ENCODE measurements around the gene MGAT5.

MGAT5 gene

GRCh38 chr2:134426721-134427120 is 172.8 kb downstream of the MGAT5 start:
- Histone ChIP-seq H3K18ac (ENCODE audit: low read depth in 1 of 2, low read length in 2 of 2) (no peak overlapping the region), H2AK5ac (ENCODE audit: low read length, severe bottlenecking) (no peak overlapping the region), H3K36me3 (ENCODE audit: control insufficient read depth in 1 of 2, insufficient read depth in 2 of 2, low read depth in 1 of 2, low read length in 2 of 2) (peaks cover 14 to 16% of the 10 kb centered on the region in 2 experiments), H3K23ac (ENCODE audit: low read length in 2 of 2) (no peak overlapping the region), H3K27me3 (ENCODE audit: control insufficient read depth in 1 of 2, insufficient read depth in 1 of 2, low read length in 2 of 2) (no peaks in the 10 kb centered on the region), H3K9ac (ENCODE audit: low read length) (no peak overlapping the region), H3K14ac (ENCODE audit: low read length in 2 of 2) (no peak overlapping the region), H3K79me1 (replicated peaks; ENCODE audit: low read length, poor library complexity, severe bottlenecking) (peaks cover 3% of the 10 kb centered on the region), H2BK120ac (ENCODE audit: low read depth, low read length) (no peak overlapping the region), H2BK12ac (ENCODE audit: low read length in 2 of 2) (no peak overlapping the region), H3K4me1 (ENCODE audit: control insufficient read depth, insufficient read depth, low read depth, low read length) (peaks cover 9% of the 10 kb centered on the region), H2BK15ac (ENCODE audit: low read depth, poor library complexity, severe bottlenecking) (no peak overlapping the region), H3K9me3 (ENCODE audit: control insufficient read depth, low read length) (no peaks in the 10 kb centered on the region), H4K8ac (ENCODE audit: low read length) (no peak overlapping the region), H3K4me3 (ENCODE audit: insufficient read depth in 1 of 2, low read depth in 1 of 2, low read length in 2 of 2) (no peak overlapping the region), H3K4me2 (ENCODE audit: low read length, poor library complexity, severe bottlenecking) (no peak overlapping the region), H4K91ac (ENCODE audit: low read length) (no peak overlapping the region), H3K27ac (ENCODE audit: low read length, poor library complexity, severe bottlenecking) (no peak overlapping the region), H2AFZ (ENCODE audit: low read depth, low read length) (no peak overlapping the region), H3K4ac (ENCODE audit: low read depth in 1 of 2, low read length in 2 of 2) (no peak overlapping the region), H2BK5ac (ENCODE audit: low read depth, low read length, poor library complexity, severe bottlenecking) (no peak overlapping the region)
- DNase-seq, result no peak
- 96% methylated on average over 3 of the region's 3 CpGs for WGBS

DNA sequence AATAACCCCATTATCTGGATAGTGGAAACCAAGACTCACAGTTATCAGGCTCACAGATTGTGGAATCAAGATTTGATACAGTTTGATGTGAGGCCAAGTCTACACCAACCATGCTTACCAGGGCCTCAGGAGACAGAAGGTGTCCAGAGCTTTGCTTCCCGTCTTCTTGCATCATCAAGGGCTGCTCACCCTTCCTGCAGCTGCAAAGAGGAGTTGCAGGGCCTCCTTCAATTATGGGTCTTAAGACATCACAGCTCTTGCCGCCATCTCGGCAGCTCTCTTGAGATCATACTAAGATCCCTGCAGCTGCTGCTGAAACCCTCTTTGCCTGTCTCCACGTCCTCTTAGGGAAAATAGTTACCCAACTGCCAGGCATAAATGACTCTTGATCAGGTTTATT is 176.0 kb downstream of the MGAT5 start:
- Histone ChIP-seq H3K27ac (ENCODE audit: low read length, poor library complexity, severe bottlenecking) (no peak overlapping the region), H3K4me2 (ENCODE audit: low read length, poor library complexity, severe bottlenecking) (no peak overlapping the region), H3K4me1 (ENCODE audit: control insufficient read depth, insufficient read depth, low read depth, low read length) (peaks cover 13% of the 10 kb centered on the region), H3K23ac (ENCODE audit: low read length in 2 of 2) (no peak overlapping the region), H2AK5ac (ENCODE audit: low read length, severe bottlenecking) (no peak overlapping the region), H2BK5ac (ENCODE audit: low read depth, low read length, poor library complexity, severe bottlenecking) (no peak overlapping the region), H3K9me3 (ENCODE audit: control insufficient read depth, low read length) (no peaks in the 10 kb centered on the region), H4K8ac (ENCODE audit: low read length) (no peak overlapping the region), H3K4me3 (ENCODE audit: insufficient read depth in 1 of 2, low read depth in 1 of 2, low read length in 2 of 2) (no peak overlapping the region), H3K27me3 (ENCODE audit: control insufficient read depth in 1 of 2, insufficient read depth in 1 of 2, low read length in 2 of 2) (no peaks in the 10 kb centered on the region), H3K4ac (ENCODE audit: low read depth in 1 of 2, low read length in 2 of 2) (no peak overlapping the region), H2BK120ac (ENCODE audit: low read depth, low read length) (no peak overlapping the region), H3K79me1 (replicated peaks; ENCODE audit: low read length, poor library complexity, severe bottlenecking) (peaks cover 3% of the 10 kb centered on the region), H3K9ac (ENCODE audit: low read length) (no peak overlapping the region), H3K36me3 (ENCODE audit: control insufficient read depth in 1 of 2, insufficient read depth in 2 of 2, low read depth in 1 of 2, low read length in 2 of 2) (peaks cover 6 to 10% of the 10 kb centered on the region in 2 experiments), H3K18ac (ENCODE audit: low read depth in 1 of 2, low read length in 2 of 2) (no peak overlapping the region), H3K14ac (ENCODE audit: low read length in 2 of 2) (no peak overlapping the region), H4K91ac (ENCODE audit: low read length) (no peak overlapping the region), H2BK12ac (ENCODE audit: low read length in 2 of 2) (no peak overlapping the region), H2BK15ac (ENCODE audit: low read depth, poor library complexity, severe bottlenecking) (no peak overlapping the region), H2AFZ (ENCODE audit: low read depth, low read length) (no peak overlapping the region)
- WGBS, result 87% methylated on average over 4 of the region's 4 CpGs
- DNase-seq, result no peak

GRCh38 chr2:134431838-134432434 is 178.1 kb downstream of the MGAT5 start:
- peak overlapping the region in 1 of 2 experiments; percentile 70 for H2BK12ac ChIP-seq (ENCODE audit: low read length in 2 of 2)
- H4K8ac ChIP-seq (ENCODE audit: low read length), result peak overlapping the region; percentile 27
- no peak overlapping the region for H2AK5ac ChIP-seq (ENCODE audit: low read length, severe bottlenecking)
- H4K91ac ChIP-seq (ENCODE audit: low read length), result no peak overlapping the region
- peak; percentile 70 for DNase-seq
- H2BK15ac ChIP-seq (ENCODE audit: low read depth, poor library complexity, severe bottlenecking), result no peak overlapping the region
- 55% methylated on average over 2 of the region's 2 CpGs for WGBS
- H2BK5ac ChIP-seq (ENCODE audit: low read depth, low read length, poor library complexity, severe bottlenecking), result no peak overlapping the region
- H2BK120ac ChIP-seq (ENCODE audit: low read depth, low read length), result no peak overlapping the region
- no peaks in the 10 kb centered on the region for H3K9me3 ChIP-seq (ENCODE audit: control insufficient read depth, low read length)
- H3K9ac ChIP-seq (ENCODE audit: low read length), result no peak overlapping the region
- peaks cover 15% of the 10 kb centered on the region for H3K4me1 ChIP-seq (ENCODE audit: control insufficient read depth, insufficient read depth, low read depth, low read length)
- H3K27me3 ChIP-seq (ENCODE audit: control insufficient read depth in 1 of 2, insufficient read depth in 1 of 2, low read length in 2 of 2), result no peaks in the 10 kb centered on the region
- peak overlapping the region; percentile 11 to 46 for H3K4ac ChIP-seq (ENCODE audit: low read depth in 1 of 2, low read length in 2 of 2)
- peak overlapping the region; percentile 73 to 90 for H3K18ac ChIP-seq (ENCODE audit: low read depth in 1 of 2, low read length in 2 of 2)
- peaks cover 3% of the 10 kb centered on the region for H3K79me1 ChIP-seq (replicated peaks; ENCODE audit: low read length, poor library complexity, severe bottlenecking)
- H3K4me2 ChIP-seq (ENCODE audit: low read length, poor library complexity, severe bottlenecking), result no peak overlapping the region
- H3K27ac ChIP-seq (ENCODE audit: low read length, poor library complexity, severe bottlenecking), result peak overlapping the region; percentile 79
- H3K36me3 ChIP-seq (ENCODE audit: control insufficient read depth in 1 of 2, insufficient read depth in 2 of 2, low read depth in 1 of 2, low read length in 2 of 2), result peaks cover 6 to 19% of the 10 kb centered on the region in 2 experiments
- no peak overlapping the region for H3K23ac ChIP-seq (ENCODE audit: low read length in 2 of 2)
- H2AFZ ChIP-seq (ENCODE audit: low read depth, low read length), result no peak overlapping the region
- H3K4me3 ChIP-seq (ENCODE audit: insufficient read depth in 1 of 2, low read depth in 1 of 2, low read length in 2 of 2), result no peak overlapping the region
- peak overlapping the region in 1 of 2 experiments; percentile 66 for H3K14ac ChIP-seq (ENCODE audit: low read length in 2 of 2)

- Histone ChIP-seq H3K36me3 (ENCODE audit: control insufficient read depth in 1 of 2, insufficient read depth in 2 of 2, low read depth in 1 of 2, low read length in 2 of 2) (peaks cover 6 to 19% of the 10 kb centered on the region in 2 experiments), H3K79me1 (replicated peaks; ENCODE audit: low read length, poor library complexity, severe bottlenecking) (peaks cover 3% of the 10 kb centered on the region), H3K27ac (ENCODE audit: low read length, poor library complexity, severe bottlenecking) (peak overlapping the region; percentile 31), H3K4me3 (ENCODE audit: insufficient read depth in 1 of 2, low read depth in 1 of 2, low read length in 2 of 2) (no peak overlapping the region), H3K9me3 (ENCODE audit: control insufficient read depth, low read length) (no peaks in the 10 kb centered on the region), H3K23ac (ENCODE audit: low read length in 2 of 2) (no peak overlapping the region), H2BK5ac (ENCODE audit: low read depth, low read length, poor library complexity, severe bottlenecking) (no peak overlapping the region), H3K4ac (ENCODE audit: low read depth in 1 of 2, low read length in 2 of 2) (no peak overlapping the region), H3K9ac (ENCODE audit: low read length) (no peak overlapping the region), H3K4me1 (ENCODE audit: control insufficient read depth, insufficient read depth, low read depth, low read length) (peaks cover 15% of the 10 kb centered on the region), H4K8ac (ENCODE audit: low read length) (no peak overlapping the region), H3K18ac (ENCODE audit: low read depth in 1 of 2, low read length in 2 of 2) (peak overlapping the region in 1 of 2 experiments; percentile 41), H2AK5ac (ENCODE audit: low read length, severe bottlenecking) (no peak overlapping the region), H2BK120ac (ENCODE audit: low read depth, low read length) (no peak overlapping the region), H4K91ac (ENCODE audit: low read length) (no peak overlapping the region), H2BK12ac (ENCODE audit: low read length in 2 of 2) (peak overlapping the region in 1 of 2 experiments; percentile 19), H2BK15ac (ENCODE audit: low read depth, poor library complexity, severe bottlenecking) (no peak overlapping the region), H3K27me3 (ENCODE audit: control insufficient read depth in 1 of 2, insufficient read depth in 1 of 2, low read length in 2 of 2) (no peaks in the 10 kb centered on the region), H3K14ac (ENCODE audit: low read length in 2 of 2) (no peak overlapping the region), H3K4me2 (ENCODE audit: low read length, poor library complexity, severe bottlenecking) (peak overlapping the region; percentile 12), H2AFZ (ENCODE audit: low read depth, low read length) (no peak overlapping the region)
- DNase-seq, result no peak
- 97% methylated on average over 3 of the region's 3 CpGs for WGBS
These were observed 178.6 kb downstream of the MGAT5 start for GRCh38 chr2:134432435-134432883.

Data from mesenchymal stem cell (in vitro differentiated cells and primary cell).